ENCODE data around the gene CTNNB1.

- no peak for TF ChIP-seq CTCF (IDR thresholded peaks at IDR 0.05)
- TF ChIP-seq FOSL2 (IDR thresholded peaks at IDR 0.05), result no peak
- no peak for TF ChIP-seq FOSL2 (CRISPR knock-in tag; IDR thresholded peaks at IDR 0.05)
- no peak for TF ChIP-seq MYC (IDR thresholded peaks at IDR 0.05; ENCODE audit: borderline replicate concordance, low read length)
- no peak for TF ChIP-seq POLR2A (IDR thresholded peaks at IDR 0.05; ENCODE audit: low read length)
- TF ChIP-seq CHD2 (IDR thresholded peaks at IDR 0.05; ENCODE audit: low read length, partially characterized antibody), result no peak
- no peak for TF ChIP-seq ZC3H11A (IDR thresholded peaks at IDR 0.05)
- TF ChIP-seq EHMT2 (IDR thresholded peaks at IDR 0.05; ENCODE audit: low read depth), result no peak
- TF ChIP-seq MAZ (IDR thresholded peaks at IDR 0.05; ENCODE audit: borderline replicate concordance, low read depth, low read length), result no peak
- TF ChIP-seq KDM5A (IDR thresholded peaks at IDR 0.05), result no peak
- TF ChIP-seq RCOR1 (IDR thresholded peaks at IDR 0.05; ENCODE audit: low read depth, low read length), result no peak
- no peak for TF ChIP-seq JUN (IDR thresholded peaks at IDR 0.05)
- no peak for TF ChIP-seq TP53 (CRISPR knock-in tag; IDR thresholded peaks at IDR 0.05)
Measured at GRCh38 chr3:41195946-41196345, 3.4 kb upstream of the CTNNB1 start.

Data from A549 (cell line).